ENCODE data around the gene PLCL2.
"Not testable (repeated sequence)": the region's sequence is repeated elsewhere in the genome, so short reads cannot be mapped to it uniquely, and the experiment has no call there.

DNA sequence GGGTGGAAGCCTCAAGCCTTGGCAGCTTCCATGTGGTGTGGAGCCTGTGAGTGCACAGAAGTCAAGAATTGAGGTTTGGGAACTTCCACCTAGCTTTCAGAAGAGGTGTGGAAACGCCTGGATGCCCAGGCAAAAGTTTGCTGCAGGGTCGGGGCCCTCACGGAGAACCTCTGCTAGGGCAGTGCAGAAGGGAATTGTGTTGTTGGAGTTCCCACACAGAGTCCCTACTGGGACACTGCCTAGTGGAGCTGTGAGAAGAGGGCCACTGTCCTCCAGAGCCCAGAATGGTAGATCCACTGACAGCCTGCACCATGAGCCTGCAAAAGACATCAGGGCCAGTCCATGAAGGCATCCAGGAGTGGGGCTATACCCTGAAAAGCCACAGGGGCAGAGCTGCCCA lies 243.9 kb downstream of the PLCL2 start:
- TF ChIP-seq, protein P1, sequence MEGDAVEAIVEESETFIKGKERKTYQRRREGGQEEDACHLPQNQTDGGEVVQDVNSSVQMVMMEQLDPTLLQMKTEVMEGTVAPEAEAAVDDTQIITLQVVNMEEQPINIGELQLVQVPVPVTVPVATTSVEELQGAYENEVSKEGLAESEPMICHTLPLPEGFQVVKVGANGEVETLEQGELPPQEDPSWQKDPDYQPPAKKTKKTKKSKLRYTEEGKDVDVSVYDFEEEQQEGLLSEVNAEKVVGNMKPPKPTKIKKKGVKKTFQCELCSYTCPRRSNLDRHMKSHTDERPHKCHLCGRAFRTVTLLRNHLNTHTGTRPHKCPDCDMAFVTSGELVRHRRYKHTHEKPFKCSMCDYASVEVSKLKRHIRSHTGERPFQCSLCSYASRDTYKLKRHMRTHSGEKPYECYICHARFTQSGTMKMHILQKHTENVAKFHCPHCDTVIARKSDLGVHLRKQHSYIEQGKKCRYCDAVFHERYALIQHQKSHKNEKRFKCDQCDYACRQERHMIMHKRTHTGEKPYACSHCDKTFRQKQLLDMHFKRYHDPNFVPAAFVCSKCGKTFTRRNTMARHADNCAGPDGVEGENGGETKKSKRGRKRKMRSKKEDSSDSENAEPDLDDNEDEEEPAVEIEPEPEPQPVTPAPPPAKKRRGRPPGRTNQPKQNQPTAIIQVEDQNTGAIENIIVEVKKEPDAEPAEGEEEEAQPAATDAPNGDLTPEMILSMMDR (IDR thresholded peaks at IDR 0.05; ENCODE audit: extremely low read depth in 1 of 2, insufficient read depth in 1 of 2, low read depth in 1 of 2, low read length in 2 of 2), result not testable (repeated sequence)
- not testable (repeated sequence) for TF ChIP-seq FOS (IDR thresholded peaks at IDR 0.05; ENCODE audit: borderline replicate concordance, insufficient read depth, low read length); MYC (IDR thresholded peaks at IDR 0.05; ENCODE audit: low read depth, low read length)
